GM19099 (cell line): ENCODE results near the gene ASB16.

Source experiments
- POLR2A ChIP-seq: IDR thresholded peaks from 3 replicates; pipeline ENCODE4 v1.6.1; 2011; ENCODE audit warnings: low read depth; ENCODE audit not compliant: insufficient read length; ENCODE audit errors: extremely low read depth

ASB16 gene

DNA sequence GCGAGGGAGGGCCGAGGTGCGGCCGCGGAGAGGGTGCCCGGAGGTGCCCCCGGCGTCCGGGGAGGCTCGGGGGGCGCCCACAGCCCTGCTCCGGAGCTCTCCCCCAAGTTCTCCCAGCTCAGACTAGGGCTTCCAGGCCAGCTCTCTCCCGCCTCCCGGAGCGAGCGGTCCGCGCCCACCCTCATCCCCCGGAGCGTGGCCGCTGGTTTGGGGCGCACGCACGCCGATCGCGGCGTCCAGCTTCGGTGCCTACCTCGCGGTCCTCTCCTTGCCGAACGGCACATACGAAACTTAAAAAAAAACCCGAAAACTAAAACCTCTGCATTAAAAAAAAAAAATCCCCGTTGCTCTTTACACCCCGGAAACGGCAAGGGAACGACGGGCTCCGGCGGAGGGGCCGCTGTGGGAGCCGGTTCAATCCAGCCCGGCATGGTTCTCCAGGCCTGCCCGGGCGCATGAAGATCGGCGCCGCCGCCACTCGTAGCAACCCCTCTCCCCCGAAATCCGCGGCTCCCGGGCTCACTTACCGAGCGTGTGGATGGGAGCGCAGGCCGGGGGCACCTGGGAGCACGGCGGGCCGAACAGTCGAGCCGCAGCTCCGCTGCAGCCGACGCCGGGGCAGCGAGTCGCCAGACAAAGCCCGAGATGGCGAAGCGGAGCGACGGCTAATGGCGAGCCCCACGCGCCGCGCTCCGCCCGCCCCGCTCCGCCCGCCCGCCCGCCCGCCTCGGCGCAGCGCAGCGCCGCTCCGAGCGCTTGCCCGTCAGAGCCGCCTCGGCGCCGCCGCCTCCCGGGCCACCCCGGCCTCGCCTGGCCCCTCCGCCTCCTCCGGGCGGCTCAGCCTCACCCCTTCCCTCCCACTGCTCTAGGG lies 49.9 kb downstream of the ASB16 start:
- peak; percentile 46 for TF ChIP-seq POLR2A

DNA sequence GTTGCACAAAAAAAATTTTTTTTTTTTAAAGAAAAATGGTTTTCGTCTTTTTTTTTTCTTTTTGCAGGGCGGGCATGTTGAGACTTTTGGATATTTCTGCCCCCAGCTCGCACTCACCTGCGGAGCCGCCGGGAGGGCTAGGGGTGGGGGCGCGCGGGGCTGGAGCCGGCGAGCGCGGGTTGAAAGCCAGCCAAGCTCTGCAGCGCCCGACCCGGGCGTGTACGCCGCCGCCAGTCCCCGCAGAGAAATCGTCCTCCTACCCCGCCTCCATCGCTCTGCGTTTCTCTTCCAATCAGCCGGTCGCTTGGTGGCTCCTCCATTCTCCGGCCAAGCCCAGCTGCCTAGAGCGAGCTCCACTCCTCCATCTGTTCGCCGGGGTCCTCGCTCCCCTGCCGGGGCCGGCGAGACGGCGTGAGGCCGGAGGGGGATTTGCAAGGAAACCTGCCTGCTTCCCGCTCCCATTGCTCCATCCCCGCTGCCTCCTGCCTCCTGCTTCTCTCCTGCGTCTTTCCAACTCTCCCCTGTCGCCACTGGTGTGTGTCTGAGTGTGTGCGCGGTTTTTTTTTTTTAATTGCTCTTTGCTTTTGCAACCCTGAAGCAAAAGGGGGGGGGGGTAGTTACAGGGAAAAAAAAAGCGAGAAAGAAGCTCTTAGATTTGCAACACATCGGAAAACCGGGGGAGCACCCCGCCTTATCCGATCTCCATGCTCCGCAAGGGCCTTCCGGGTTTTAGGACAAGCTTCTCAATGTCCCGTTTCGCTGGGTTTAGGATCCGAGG lies 50.8 kb downstream of the ASB16 start:
- TF ChIP-seq POLR2A: peak; percentile 71

DNA sequence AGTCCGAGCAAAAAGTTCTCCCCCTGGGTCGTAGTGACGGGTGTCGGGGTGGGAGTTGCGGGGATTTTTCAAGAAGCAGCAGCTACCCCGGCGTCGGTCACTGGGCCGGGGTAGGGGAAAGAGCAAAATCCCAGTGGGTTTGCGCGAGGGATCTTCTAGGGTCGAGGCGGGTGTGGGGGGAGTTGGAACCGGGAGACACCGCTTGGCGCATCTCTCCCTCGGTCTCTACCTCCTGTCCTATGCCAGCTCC lies 51.3 kb downstream of the ASB16 start:
- TF ChIP-seq POLR2A: peak; percentile 47

DNA sequence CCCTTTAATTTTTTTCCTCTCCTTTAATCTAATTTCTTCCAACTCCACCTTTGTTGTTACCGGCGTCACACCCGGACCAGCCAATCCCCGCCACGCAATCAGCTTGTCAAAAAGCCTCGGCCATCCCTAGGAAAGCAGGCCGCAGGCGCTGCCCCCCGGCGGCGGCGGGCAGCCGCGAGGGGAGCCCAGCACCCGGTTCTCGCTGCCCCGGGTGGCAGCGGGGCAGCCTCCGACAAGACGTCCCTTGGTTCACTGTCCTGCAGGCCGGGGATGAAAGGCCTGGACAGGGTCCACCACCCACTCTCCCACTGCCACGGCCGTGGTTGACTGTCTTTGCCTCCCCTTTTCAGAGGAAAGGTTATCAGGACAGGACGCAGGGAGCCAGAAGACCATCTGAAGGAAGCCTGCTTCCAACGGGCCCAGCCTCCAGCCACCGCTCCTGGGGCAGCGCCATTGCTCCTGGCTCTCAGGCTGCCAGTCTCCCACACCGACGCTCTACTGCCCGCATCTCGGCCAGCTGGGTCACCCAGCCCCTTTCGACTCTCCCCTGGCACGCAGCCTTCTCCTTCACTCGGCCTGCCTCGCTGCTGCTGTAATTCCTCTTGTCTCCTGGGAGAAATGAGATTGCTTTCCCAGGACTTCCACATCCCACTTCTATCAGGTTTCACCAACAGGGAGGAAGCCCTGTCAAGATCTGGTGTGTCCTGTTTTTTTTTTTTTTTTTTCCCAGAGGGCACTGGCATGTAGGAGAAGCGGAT lies 51.8 kb downstream of the ASB16 start:
- peak; percentile 36 for TF ChIP-seq POLR2A

DNA sequence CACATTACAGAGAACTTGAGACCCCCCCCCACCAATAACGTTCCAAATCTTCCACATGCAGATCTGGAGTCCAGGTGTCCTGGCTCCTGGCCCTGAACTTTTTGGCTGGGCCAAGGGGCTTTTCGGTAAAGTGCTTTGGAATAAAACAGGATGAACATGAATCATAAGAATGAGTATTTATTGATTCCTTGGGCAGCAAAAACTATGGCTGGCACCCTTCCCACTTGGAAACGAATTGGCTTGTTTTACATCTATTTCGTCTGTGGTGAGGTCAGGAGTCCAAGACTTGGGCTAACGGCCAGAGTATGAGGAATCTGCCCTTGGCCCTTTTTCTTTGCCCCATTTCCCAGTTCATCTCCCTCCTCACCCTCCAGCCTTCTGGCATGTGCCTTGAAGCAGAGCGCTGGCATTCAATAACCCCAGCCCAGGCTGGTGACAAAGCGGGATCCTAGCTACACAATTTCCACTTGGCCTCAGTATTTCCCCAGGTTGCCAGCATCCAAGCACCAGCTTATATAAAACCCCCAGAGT lies 53.1 kb downstream of the ASB16 start:
- no peak for TF ChIP-seq POLR2A
